ENCODE results near the gene ITGB5. TPM values are rescaled to one million over a fixed set of nuclear protein-coding genes. Genes with fewer than 3 reads are reported as not detected.

ITGB5 gene
- total and polyA plus RNA-seq, 2 experiments from 2014 or later, result 33.9 to 383 TPM

GRCh38 chr3:124916837-124917409 is 29.8 kb upstream of the ITGB5 start:
- TF ChIP-seq EZH2 (IDR thresholded peaks at IDR 0.05; ENCODE audit: insufficient read depth, poor library complexity, severe bottlenecking) (no peak), EZH2phosphoT487 (IDR thresholded peaks at IDR 0.05; ENCODE audit: insufficient read depth, low read depth) (no peak)
- no peaks in the 10 kb centered on the region for H3K9me2 ChIP-seq (ENCODE audit: insufficient read depth)
- WGBS, 2 experiments (ENCODE audit: low coverage in 1 of 2, low lambda C conversion rate in 2 of 2, missing lambda C conversion rate in 2 of 2), result 59 to 62% methylated on average over 8 of the region's 8 CpGs
- no peak overlapping the region for H3K27ac ChIP-seq
- no peaks in the 10 kb centered on the region for H3K4me1 ChIP-seq (ENCODE audit: insufficient read depth)
- no peaks in the 10 kb centered on the region for H3K79me2 ChIP-seq (ENCODE audit: insufficient read depth)
- no peak overlapping the region for H3K9ac ChIP-seq
- no peak for DNase-seq
- peaks cover 6% of the 10 kb centered on the region; the same call in 1 of the 2 replicates for H3K27me3 ChIP-seq (replicated peaks; ENCODE audit: insufficient read depth)
- H2AFZ ChIP-seq, result no peak overlapping the region
- H3K4me2 ChIP-seq (ENCODE audit: unreplicated experiment), result no peak overlapping the region
- in situ Hi-C loops (cut with MboI), result loop anchor here (25.0 kb wide), 1 partner anchor 580 kb away; no protein-coding TSS in a partner anchor
- H3K36me3 ChIP-seq (ENCODE audit: low read depth), result no peaks in the 10 kb centered on the region
- no peaks in the 10 kb centered on the region for H3F3A ChIP-seq (ENCODE audit: insufficient read depth)
- no peaks in the 10 kb centered on the region for H4K20me1 ChIP-seq (ENCODE audit: insufficient read depth)
- no peak overlapping the region for H3K4me3 ChIP-seq
- H3K9me3 ChIP-seq (ENCODE audit: low read depth), result no peaks in the 10 kb centered on the region

- no peaks in the 10 kb centered on the region for H3K4me1 ChIP-seq (ENCODE audit: insufficient read depth)
- no peak overlapping the region for H3K9ac ChIP-seq
- no peaks in the 10 kb centered on the region for H3K9me2 ChIP-seq (ENCODE audit: insufficient read depth)
- H3K4me3 ChIP-seq, result no peak overlapping the region
- no peak overlapping the region for H3K4me2 ChIP-seq (ENCODE audit: unreplicated experiment)
- H2AFZ ChIP-seq, result no peak overlapping the region
- H3K9me3 ChIP-seq (ENCODE audit: low read depth), result no peaks in the 10 kb centered on the region
- no peak for DNase-seq
- H3K36me3 ChIP-seq (ENCODE audit: low read depth), result no peaks in the 10 kb centered on the region
- H3K79me2 ChIP-seq (ENCODE audit: insufficient read depth), result no peaks in the 10 kb centered on the region
- H3K27me3 ChIP-seq (replicated peaks; ENCODE audit: insufficient read depth), result peaks cover 6% of the 10 kb centered on the region; the same call in 1 of the 2 replicates
- in situ Hi-C loops (cut with MboI), result loop anchor here (25.0 kb wide), 1 partner anchor 578 kb away; no protein-coding TSS in a partner anchor
- no peaks in the 10 kb centered on the region for H3F3A ChIP-seq (ENCODE audit: insufficient read depth)
- no peaks in the 10 kb centered on the region for H4K20me1 ChIP-seq (ENCODE audit: insufficient read depth)
- no peak overlapping the region for H3K27ac ChIP-seq
- TF ChIP-seq EZH2phosphoT487 (IDR thresholded peaks at IDR 0.05; ENCODE audit: insufficient read depth, low read depth) (no peak), EZH2 (IDR thresholded peaks at IDR 0.05; ENCODE audit: insufficient read depth, poor library complexity, severe bottlenecking) (no peak)
- 85 to 88% methylated on average over 3 of the region's 3 CpGs for WGBS, 2 experiments (ENCODE audit: low coverage in 1 of 2, low lambda C conversion rate in 2 of 2, missing lambda C conversion rate in 2 of 2)
Observed at GRCh38 chr3:124915254-124915653, 28.1 kb upstream of the ITGB5 start.

- no peak overlapping the region for H3K4me2 ChIP-seq (ENCODE audit: unreplicated experiment)
- no peak overlapping the region for H3K9ac ChIP-seq
- TF ChIP-seq EZH2 (IDR thresholded peaks at IDR 0.05; ENCODE audit: insufficient read depth, poor library complexity, severe bottlenecking) (no peak), EZH2phosphoT487 (IDR thresholded peaks at IDR 0.05; ENCODE audit: insufficient read depth, low read depth) (no peak)
- WGBS, 2 experiments (ENCODE audit: low coverage in 1 of 2, low lambda C conversion rate in 2 of 2, missing lambda C conversion rate in 2 of 2), result 73 to 79% methylated on average over 9 of the region's 9 CpGs
- H3K9me3 ChIP-seq (ENCODE audit: low read depth), result no peaks in the 10 kb centered on the region
- no peak overlapping the region for H2AFZ ChIP-seq
- H3K9me2 ChIP-seq (ENCODE audit: insufficient read depth), result no peaks in the 10 kb centered on the region
- H3K4me3 ChIP-seq, result no peak overlapping the region
- H4K20me1 ChIP-seq (ENCODE audit: insufficient read depth), result no peaks in the 10 kb centered on the region
- H3F3A ChIP-seq (ENCODE audit: insufficient read depth), result no peaks in the 10 kb centered on the region
- no peaks in the 10 kb centered on the region for H3K4me1 ChIP-seq (ENCODE audit: insufficient read depth)
- H3K27ac ChIP-seq, result no peak overlapping the region
- DNase-seq, result no peak
- H3K79me2 ChIP-seq (ENCODE audit: insufficient read depth), result no peaks in the 10 kb centered on the region
- H3K27me3 ChIP-seq (replicated peaks; ENCODE audit: insufficient read depth), result no peaks in the 10 kb centered on the region; the same call in 1 of the 2 replicates
- in situ Hi-C loops (cut with MboI), result loop anchor here (10.0 to 25.0 kb wide), 2 partner anchors 333 to 571 kb away; no protein-coding TSS in a partner anchor
- H3K36me3 ChIP-seq (ENCODE audit: low read depth), result no peaks in the 10 kb centered on the region
Observed at GRCh38 chr3:124907957-124908356, 20.8 kb upstream of the ITGB5 start.

- Histone ChIP-seq H3K27ac (no peak overlapping the region), H3K27me3 (replicated peaks; ENCODE audit: insufficient read depth) (no peaks in the 10 kb centered on the region; the same call in 1 of the 2 replicates), H3K36me3 (ENCODE audit: low read depth) (no peaks in the 10 kb centered on the region), H3K4me3 (no peak overlapping the region), H4K20me1 (ENCODE audit: insufficient read depth) (no peaks in the 10 kb centered on the region), H2AFZ (no peak overlapping the region), H3F3A (ENCODE audit: insufficient read depth) (no peaks in the 10 kb centered on the region), H3K4me1 (ENCODE audit: insufficient read depth) (0 out of 2 replicates have a peak, but pooled peaks cover 6% of the 10 kb centered on the region), H3K79me2 (ENCODE audit: insufficient read depth) (no peaks in the 10 kb centered on the region), H3K4me2 (ENCODE audit: unreplicated experiment) (no peak overlapping the region), H3K9ac (no peak overlapping the region), H3K9me3 (ENCODE audit: low read depth) (no peaks in the 10 kb centered on the region), H3K9me2 (ENCODE audit: insufficient read depth) (no peaks in the 10 kb centered on the region)
- DNase-seq, result no peak
- TF ChIP-seq EZH2 (IDR thresholded peaks at IDR 0.05; ENCODE audit: insufficient read depth, poor library complexity, severe bottlenecking) (no peak), EZH2phosphoT487 (IDR thresholded peaks at IDR 0.05; ENCODE audit: insufficient read depth, low read depth) (no peak)
- in situ Hi-C loops (cut with MboI), result loop anchor here (5.0 to 25.0 kb wide), 3 partner anchors 143 to 568 kb away; no protein-coding TSS in a partner anchor
- WGBS, 2 experiments (ENCODE audit: low coverage in 1 of 2, low lambda C conversion rate in 2 of 2, missing lambda C conversion rate in 2 of 2), result 83% methylated on average over 6 of the region's 6 CpGs
Observed at GRCh38 chr3:124904835-124905492, 17.8 kb upstream of the ITGB5 start.
